Hematopoietic multipotent progenitor cell treated with erythropoietin and hydrocortisone succinate and interleukin-3 and kit ligand, for 8 days (in vitro differentiated cells): ENCODE results near the gene PLXNC1.

ENCODE experiments used
- DNase-seq: peaks from one replicate; pipeline ENCODE4 v3.0.0-alpha.2; 2015

PLXNC1 gene

GRCh38 chr12:94162108-94162507, 13.7 kb downstream of the PLXNC1 start:
- no peak for DNase-seq

- no peak for DNase-seq
Observed at GRCh38 chr12:94163850-94164249, 15.5 kb downstream of the PLXNC1 start.

GRCh38 chr12:94165138-94165537, 16.8 kb downstream of the PLXNC1 start:
- DNase-seq = no peak

GRCh38 chr12:94165670-94166364, 17.4 kb downstream of the PLXNC1 start:
- DNase-seq = peak; percentile 66

GRCh38 chr12:94167071-94167755, 18.8 kb downstream of the PLXNC1 start:
- no peak for DNase-seq

- peak; percentile 86 for DNase-seq
Observed at GRCh38 chr12:94167756-94168416, 19.5 kb downstream of the PLXNC1 start.

- DNase-seq = no peak
Observed at GRCh38 chr12:94169495-94169894, 21.1 kb downstream of the PLXNC1 start.

GRCh38 chr12:94169966-94170689, 21.8 kb downstream of the PLXNC1 start:
- no peak for DNase-seq

GRCh38 chr12:94170690-94171594, 22.6 kb downstream of the PLXNC1 start:
- DNase-seq = no peak

- DNase-seq = no peak
Observed at GRCh38 chr12:94171595-94171930, 23.2 kb downstream of the PLXNC1 start.

- peak; percentile 88 for DNase-seq
Observed at GRCh38 chr12:94172031-94172430, 23.7 kb downstream of the PLXNC1 start.

GRCh38 chr12:94172973-94173372, 24.6 kb downstream of the PLXNC1 start:
- DNase-seq = peak; percentile 26

- DNase-seq = peak; percentile 17
Observed at GRCh38 chr12:94173660-94174265, 25.4 kb downstream of the PLXNC1 start.

- DNase-seq = peak; percentile 54
Observed at GRCh38 chr12:94174576-94174975, 26.2 kb downstream of the PLXNC1 start.

GRCh38 chr12:94175763-94176668, 27.6 kb downstream of the PLXNC1 start:
- DNase-seq = no peak

- no peak for DNase-seq
Observed at GRCh38 chr12:94178054-94178453, 29.7 kb downstream of the PLXNC1 start.

- peak; percentile 32 for DNase-seq
Observed at GRCh38 chr12:94178882-94179281, 30.5 kb downstream of the PLXNC1 start.

GRCh38 chr12:94179723-94180122, 31.3 kb downstream of the PLXNC1 start:
- no peak for DNase-seq

GRCh38 chr12:94180558-94181296, 32.4 kb downstream of the PLXNC1 start:
- DNase-seq = no peak
